AG04449 (cell line): Measurements from ENCODE around the gene LCE1C.

Experiments
- CTCF ChIA-PET: fragments of 350-600 bp; formaldehyde crosslinking; extraction: SDS; loops from one replicate; lab custom pipeline; 2021; ENCODE audit warnings: antibody characterized with exemption; lab: Yijun Ruan, JAX
- POLR2A ChIA-PET: fragments of 400-600, 350-600 bp; formaldehyde crosslinking; extraction: SDS; loops from one replicate; lab custom pipeline; 2020; ENCODE audit warnings: antibody characterized with exemption, inconsistent platforms; lab: Yijun Ruan, JAX
- DNase-seq: peaks from one replicate; pipeline ENCODE4 v3.0.0-alpha.2; 2010; ENCODE audit warnings: low read depth, low spot score
- H3K4me3 ChIP-seq: 2 replicates; pipeline ENCODE4 v1.5.1; 2011; ENCODE audit warnings: low read depth, mild to moderate bottlenecking, control low read depth, low read length
- TF ChIP-seq, protein P1 (sequence below): IDR thresholded peaks from one replicate; pipeline ENCODE4 v1.5.1; 2011; ENCODE audit warnings: mild to moderate bottlenecking, moderate library complexity, low read length, control low read depth, inconsistent platforms; ENCODE audit not compliant: insufficient read depth; ENCODE audit errors: missing control alignments

Gene LCE1C

DNA sequence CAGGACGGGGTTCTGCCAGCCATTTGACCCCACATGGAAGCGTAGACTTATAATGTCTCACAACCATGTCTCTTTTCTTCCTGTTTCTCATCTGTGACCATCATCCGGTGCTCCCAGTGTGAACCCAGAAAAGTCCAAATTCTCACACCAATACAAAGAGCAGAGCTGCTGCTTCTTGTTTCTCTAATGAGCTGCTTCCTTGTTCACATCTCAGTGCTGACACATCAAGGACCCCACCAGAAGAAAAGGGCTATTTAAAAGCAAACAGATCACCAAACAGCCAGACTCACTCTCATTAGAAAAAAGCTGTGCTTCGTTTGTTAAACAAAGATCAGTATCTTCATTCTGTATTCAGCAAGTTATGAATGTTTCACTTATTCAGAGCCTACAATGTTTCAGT is 10.8 kb downstream of the LCE1C start:
- no peak for DNase-seq
- ChIA-PET CTCF (no interaction called here), POLR2A (no interaction called here)
- TF ChIP-seq, protein P1, sequence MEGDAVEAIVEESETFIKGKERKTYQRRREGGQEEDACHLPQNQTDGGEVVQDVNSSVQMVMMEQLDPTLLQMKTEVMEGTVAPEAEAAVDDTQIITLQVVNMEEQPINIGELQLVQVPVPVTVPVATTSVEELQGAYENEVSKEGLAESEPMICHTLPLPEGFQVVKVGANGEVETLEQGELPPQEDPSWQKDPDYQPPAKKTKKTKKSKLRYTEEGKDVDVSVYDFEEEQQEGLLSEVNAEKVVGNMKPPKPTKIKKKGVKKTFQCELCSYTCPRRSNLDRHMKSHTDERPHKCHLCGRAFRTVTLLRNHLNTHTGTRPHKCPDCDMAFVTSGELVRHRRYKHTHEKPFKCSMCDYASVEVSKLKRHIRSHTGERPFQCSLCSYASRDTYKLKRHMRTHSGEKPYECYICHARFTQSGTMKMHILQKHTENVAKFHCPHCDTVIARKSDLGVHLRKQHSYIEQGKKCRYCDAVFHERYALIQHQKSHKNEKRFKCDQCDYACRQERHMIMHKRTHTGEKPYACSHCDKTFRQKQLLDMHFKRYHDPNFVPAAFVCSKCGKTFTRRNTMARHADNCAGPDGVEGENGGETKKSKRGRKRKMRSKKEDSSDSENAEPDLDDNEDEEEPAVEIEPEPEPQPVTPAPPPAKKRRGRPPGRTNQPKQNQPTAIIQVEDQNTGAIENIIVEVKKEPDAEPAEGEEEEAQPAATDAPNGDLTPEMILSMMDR = no peak
- H3K4me3 ChIP-seq = no peak overlapping the region

DNA sequence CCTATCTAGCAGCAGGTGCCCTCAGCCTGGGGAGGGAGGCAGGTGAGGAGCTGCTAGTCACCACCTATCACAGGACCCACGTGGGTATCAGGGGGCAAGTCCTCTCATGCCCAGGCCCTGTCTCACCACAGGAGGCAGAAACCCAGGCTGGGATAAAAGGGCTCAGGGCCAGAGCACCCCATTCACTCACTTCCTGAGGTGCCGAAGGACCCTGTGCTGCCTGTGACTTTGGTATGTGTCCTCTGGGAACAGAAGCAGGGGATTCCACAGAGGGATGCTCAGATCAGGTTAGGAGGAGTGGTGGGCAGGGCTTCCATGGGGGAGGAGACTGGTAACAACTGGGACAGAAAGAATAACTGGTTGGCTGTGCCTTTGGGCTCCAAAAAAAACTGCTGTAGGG is 20.4 kb downstream of the LCE1C start, which contains the start of gene LCE1E:
Gene LCE1E (plus strand): TSS at position 181 of the 400 bp plus-strand sequence. CDS start 1,043 bp downstream, outside the sequence.
- CTCF ChIA-PET = interaction anchor here (1.2 kb wide), 1 partner anchor 11 kb away, joined by 3 read pairs; the partner anchor contains the start of gene LCE1D

DNA sequence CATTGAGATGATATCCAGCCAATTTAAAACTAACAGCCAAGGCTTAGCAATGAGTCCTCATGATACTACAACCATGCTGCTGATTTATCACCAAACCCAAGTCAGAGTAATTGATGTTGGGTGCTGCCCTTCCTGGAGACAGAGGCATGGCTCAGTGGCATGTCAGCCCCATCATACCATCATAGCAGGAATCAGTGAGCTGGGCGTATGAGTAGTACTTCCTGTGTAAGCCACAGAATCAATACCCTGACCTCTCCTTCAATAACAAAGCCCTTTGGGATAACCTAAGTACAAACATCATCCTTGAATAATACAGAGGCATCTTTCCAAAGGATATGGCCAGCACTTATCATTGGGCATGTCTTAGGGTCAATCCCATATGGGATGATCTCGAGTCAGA is 23.4 kb downstream of the LCE1C start:
- no peak for DNase-seq
- CTCF ChIA-PET = no interaction called here
- TF ChIP-seq, protein P1 = no peak
- H3K4me3 ChIP-seq = no peak overlapping the region
- POLR2A ChIA-PET = no interaction called here

More for the DNA sequence above, 20.4 kb downstream of the LCE1C start, which contains the start of gene LCE1E:
- POLR2A ChIA-PET = no interaction called here
- TF ChIP-seq, protein P1 = no peak
- no peak within 1 kb of the TSS for H3K4me3 ChIP-seq
- no peak for DNase-seq

DNA sequence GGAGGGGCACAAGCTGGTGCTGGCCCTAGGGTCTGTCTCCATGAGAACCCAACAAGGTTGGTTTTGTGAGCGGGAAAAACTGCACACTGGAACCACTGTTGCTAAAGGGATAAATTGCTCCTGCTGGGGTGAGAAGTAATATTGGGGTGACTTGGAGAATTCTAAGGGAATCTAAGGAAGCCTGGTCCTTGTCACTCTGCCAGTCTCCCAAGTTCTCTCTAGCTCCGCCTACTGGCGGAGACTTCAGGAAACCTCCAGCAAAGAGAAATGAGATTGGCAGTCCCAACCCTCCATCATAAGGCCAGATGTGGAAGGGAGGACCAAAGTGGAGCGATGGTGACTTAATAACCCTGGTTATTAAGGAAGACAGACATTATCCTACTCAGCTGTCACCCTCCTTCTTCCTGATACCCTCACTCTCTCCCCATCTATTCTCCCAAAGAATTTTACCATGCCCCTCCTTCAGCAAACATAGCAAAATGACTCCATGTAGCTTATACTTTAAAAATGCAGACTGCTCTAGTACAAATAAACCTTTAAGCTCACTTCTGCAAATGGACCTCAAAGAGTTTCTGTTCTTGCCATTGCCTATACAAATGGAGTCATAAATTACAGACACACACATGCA is 28.8 kb downstream of the LCE1C start:
- TF ChIP-seq, protein P1 = peak; percentile 26
- CTCF ChIA-PET = interaction anchor here (1.2 kb wide), 1 partner anchor 36 kb away, joined by 3 read pairs; no protein-coding TSS in a partner anchor
- H3K4me3 ChIP-seq = no peak overlapping the region
- no peak for DNase-seq
- POLR2A ChIA-PET = no interaction called here

DNA sequence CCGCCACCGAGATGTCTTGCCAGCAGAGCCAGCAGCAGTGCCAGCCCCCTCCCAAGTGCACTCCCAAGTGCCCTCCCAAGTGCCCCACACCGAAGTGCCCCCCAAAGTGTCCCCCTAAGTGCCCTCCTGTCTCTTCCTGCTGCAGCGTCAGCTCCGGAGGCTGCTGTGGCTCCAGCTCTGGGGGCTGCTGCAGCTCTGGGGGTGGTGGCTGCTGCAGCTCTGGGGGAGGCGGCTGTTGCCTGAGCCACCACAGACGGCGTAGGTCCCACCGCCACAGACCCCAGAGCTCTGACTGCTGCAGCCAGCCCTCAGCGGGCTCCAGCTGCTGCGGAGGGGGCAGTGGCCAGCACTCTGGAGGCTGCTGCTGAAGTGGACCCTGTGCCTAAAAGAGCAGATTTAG is 30.1 kb downstream of the LCE1C start:
- ChIA-PET POLR2A (no interaction called here), CTCF (interaction anchor here (1.1 kb wide), 1 partner anchor 32 kb away, joined by 3 read pairs; no protein-coding TSS in a partner anchor)
- DNase-seq = no peak
- H3K4me3 ChIP-seq = no peak overlapping the region
- TF ChIP-seq, protein P1 = no peak

DNA sequence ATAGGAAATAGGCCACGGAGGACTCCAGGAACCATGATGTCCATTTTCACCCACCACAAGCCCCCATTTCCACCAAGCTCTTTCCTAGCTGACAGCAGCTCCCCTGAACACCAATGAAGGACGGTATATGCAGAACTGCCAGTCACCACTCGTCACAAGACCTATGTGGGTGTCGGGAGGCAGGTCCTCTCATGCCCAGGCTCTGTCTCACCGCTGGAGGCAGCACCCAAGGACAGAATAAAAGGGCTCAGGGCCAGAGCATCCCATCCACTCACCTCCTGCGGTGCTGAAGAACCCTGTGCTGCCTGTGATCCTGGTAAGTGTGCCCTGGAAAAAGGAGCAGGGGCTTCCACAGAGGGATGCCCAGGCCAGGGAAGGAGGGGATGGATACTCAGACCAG is 31.6 kb downstream of the LCE1C start, which contains the start of gene LCE1F:
Gene LCE1F (plus strand): TSS at position 266 of the 400 bp plus-strand sequence. CDS start 1,232 bp downstream, outside the sequence.
- no peak within 1 kb of the TSS for H3K4me3 ChIP-seq
- POLR2A ChIA-PET = no interaction called here
- CTCF ChIA-PET = no interaction called here
- no peak for DNase-seq
- TF ChIP-seq, protein P1 = no peak
